Smooth muscle cell (in vitro differentiated cells): Measurements from ENCODE around the gene CDSN. TPM values are rescaled to one million over a fixed set of nuclear protein-coding genes. Genes with fewer than 3 reads are reported as not detected.

Experiments
- DNase-seq: peaks from one replicate; lab custom pipeline; 2025; ENCODE audit not compliant: unreplicated experiment; lab: John Stamatoyannopoulos, UW
- H2AFZ ChIP-seq: fragments of 200-600 bp; sonication (generic); 2 replicates; pipeline ENCODE4 v1.6.0; 2016; ENCODE audit warnings: antibody characterized with exemption, low read depth, mild to moderate bottlenecking
- H3F3A ChIP-seq: fragments of 200-600 bp; sonication (generic); 2 replicates; pipeline ENCODE4 v1.6.0; 2017; ENCODE audit warnings: antibody characterized with exemption, low read depth
- H3K27ac ChIP-seq: fragments of 200-600 bp; sonication (generic); 2 replicates; pipeline ENCODE4 v1.5.1; 2016; ENCODE audit warnings: low read depth, mild to moderate bottlenecking
- H3K27me3 ChIP-seq: fragments of 200-600 bp; sonication (generic); 2 replicates; pipeline ENCODE4 v1.6.1; 2016; ENCODE audit warnings: low read depth, mild to moderate bottlenecking
- H3K36me3 ChIP-seq: fragments of 200-600 bp; sonication (generic); 2 replicates; pipeline ENCODE4 v1.5.1; 2016; ENCODE audit warnings: low read depth
- H3K4me1 ChIP-seq: fragments of 200-600 bp; sonication (generic); 2 replicates; pipeline ENCODE4 v1.5.1; 2016; ENCODE audit warnings: low read depth
- H3K4me2 ChIP-seq: fragments of 200-600 bp; sonication (generic); 2 replicates; pipeline ENCODE4 v1.6.0; 2016; ENCODE audit warnings: mild to moderate bottlenecking
- H3K4me3 ChIP-seq: fragments of 200-600 bp; sonication (generic); 2 replicates; pipeline ENCODE4 v1.5.1; 2016; ENCODE audit warnings: mild to moderate bottlenecking
- H3K79me2 ChIP-seq: fragments of 200-600 bp; sonication (generic); 2 replicates; pipeline ENCODE4 v1.6.0; 2016; ENCODE audit warnings: low read depth, mild to moderate bottlenecking
- H3K9ac ChIP-seq: fragments of 200-600 bp; sonication (generic); 2 replicates; pipeline ENCODE4 v1.6.0; 2016; ENCODE audit warnings: low read depth
- H3K9me3 ChIP-seq: fragments of 200-600 bp; sonication (generic); replicated peaks from 2 replicates; pipeline ENCODE4 v1.5.1; 2016; ENCODE audit warnings: low read depth
- H4K20me1 ChIP-seq: fragments of 200-600 bp; sonication (generic); 2 replicates; pipeline ENCODE4 v1.6.0; 2016; ENCODE audit warnings: low read depth
- WGBS: methylation state at CpG from one replicate; pipeline ENCODE4 v1.1.7; 2016; ENCODE audit warnings: low lambda C conversion rate; 5-methylcytosine and 5-hydroxymethylcytosine counted together
- polyA plus RNA-seq: library from polyadenylated mRNA; unstranded; fragments of >200 nt; fragmentation: Nextera tagmentation; extraction: Ambion mirVana; gene quantifications from 2 replicates; pipeline ENCODE4 v1.2.1, GENCODE V29; 2016
- total RNA-seq: library from RNA; depleted of rRNA; stranded (reverse); fragments of >200 nt; gene quantifications from 2 replicates; pipeline ENCODE4 v1.2.3, GENCODE V29; 2014
- TF ChIP-seq, protein P1 (sequence below): fragments of 200-600 bp; sonication (generic); IDR thresholded peaks from 2 replicates; pipeline ENCODE4 v1.5.1; 2017; ENCODE audit warnings: borderline replicate concordance, mild to moderate bottlenecking, antibody characterized with exemption; ENCODE audit not compliant: insufficient read depth, poor library complexity, severe bottlenecking

Gene CDSN, protein sequence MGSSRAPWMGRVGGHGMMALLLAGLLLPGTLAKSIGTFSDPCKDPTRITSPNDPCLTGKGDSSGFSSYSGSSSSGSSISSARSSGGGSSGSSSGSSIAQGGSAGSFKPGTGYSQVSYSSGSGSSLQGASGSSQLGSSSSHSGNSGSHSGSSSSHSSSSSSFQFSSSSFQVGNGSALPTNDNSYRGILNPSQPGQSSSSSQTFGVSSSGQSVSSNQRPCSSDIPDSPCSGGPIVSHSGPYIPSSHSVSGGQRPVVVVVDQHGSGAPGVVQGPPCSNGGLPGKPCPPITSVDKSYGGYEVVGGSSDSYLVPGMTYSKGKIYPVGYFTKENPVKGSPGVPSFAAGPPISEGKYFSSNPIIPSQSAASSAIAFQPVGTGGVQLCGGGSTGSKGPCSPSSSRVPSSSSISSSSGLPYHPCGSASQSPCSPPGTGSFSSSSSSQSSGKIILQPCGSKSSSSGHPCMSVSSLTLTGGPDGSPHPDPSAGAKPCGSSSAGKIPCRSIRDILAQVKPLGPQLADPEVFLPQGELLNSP
- total RNA-seq = 1.4 and 11.6 TPM in 2 replicates
- polyA plus RNA-seq = 1.2 TPM in 1 of 2 replicates, not detected in the other

DNA sequence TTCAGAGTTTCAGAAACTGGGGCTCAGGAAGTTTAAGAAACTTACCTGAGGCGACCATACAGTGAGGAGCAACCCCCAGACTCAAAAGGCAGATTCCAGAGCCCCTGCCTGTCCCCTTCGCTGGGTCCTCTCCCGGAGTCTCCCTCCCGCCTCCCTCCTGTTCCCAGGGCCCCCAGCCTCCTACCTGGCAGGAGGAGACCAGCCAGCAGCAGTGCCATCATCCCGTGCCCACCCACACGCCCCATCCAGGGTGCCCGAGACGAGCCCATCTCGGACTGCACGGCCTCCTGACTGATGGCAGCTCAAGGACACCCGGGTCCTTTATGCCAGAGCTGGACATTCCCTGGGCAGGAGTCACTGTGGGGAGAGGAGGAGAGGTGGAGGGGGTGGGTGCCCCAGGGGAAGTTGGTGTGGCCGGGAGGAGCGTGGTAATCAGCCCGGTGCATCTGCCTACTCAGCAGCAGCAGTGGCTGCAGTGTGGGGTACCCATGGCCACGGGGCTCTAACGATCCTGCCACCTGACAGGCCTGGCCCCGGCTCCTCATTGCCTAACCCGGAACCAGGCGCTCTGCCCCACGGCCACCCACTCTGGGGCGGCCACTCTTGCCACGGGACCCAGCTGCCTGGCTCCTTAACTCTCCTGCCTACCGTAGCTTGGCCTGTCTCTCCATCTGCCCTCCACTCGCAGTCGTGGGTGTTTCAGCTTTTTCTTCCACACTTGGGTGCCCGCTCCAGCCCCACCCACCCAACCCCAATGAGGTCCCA is at the start of gene CDSN:
CDSN (minus strand) TSS at position 296 of the 765 bp plus-strand sequence; CDS start at position 269, 27 bp downstream.
- WGBS = 88% methylated on average over 20 of the region's 26 CpGs
- Histone ChIP-seq H4K20me1 (no peaks in the 10 kb centered on the region), H3K27ac (no peak within 1 kb of the TSS), H3K4me1 (no peaks in the 10 kb centered on the region), H3K79me2 (no peaks in the 10 kb centered on the region), H3K36me3 (no peaks in the 10 kb centered on the region), H3K4me3 (no peak within 1 kb of the TSS), H3K27me3 (no peaks in the 10 kb centered on the region), H2AFZ (no peak within 1 kb of the TSS), H3K9ac (no peak within 1 kb of the TSS), H3K9me3 (no peaks in the 10 kb centered on the region), H3F3A (no peaks in the 10 kb centered on the region), H3K4me2 (no peak within 1 kb of the TSS)
- TF ChIP-seq, protein P1, sequence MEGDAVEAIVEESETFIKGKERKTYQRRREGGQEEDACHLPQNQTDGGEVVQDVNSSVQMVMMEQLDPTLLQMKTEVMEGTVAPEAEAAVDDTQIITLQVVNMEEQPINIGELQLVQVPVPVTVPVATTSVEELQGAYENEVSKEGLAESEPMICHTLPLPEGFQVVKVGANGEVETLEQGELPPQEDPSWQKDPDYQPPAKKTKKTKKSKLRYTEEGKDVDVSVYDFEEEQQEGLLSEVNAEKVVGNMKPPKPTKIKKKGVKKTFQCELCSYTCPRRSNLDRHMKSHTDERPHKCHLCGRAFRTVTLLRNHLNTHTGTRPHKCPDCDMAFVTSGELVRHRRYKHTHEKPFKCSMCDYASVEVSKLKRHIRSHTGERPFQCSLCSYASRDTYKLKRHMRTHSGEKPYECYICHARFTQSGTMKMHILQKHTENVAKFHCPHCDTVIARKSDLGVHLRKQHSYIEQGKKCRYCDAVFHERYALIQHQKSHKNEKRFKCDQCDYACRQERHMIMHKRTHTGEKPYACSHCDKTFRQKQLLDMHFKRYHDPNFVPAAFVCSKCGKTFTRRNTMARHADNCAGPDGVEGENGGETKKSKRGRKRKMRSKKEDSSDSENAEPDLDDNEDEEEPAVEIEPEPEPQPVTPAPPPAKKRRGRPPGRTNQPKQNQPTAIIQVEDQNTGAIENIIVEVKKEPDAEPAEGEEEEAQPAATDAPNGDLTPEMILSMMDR = no peak
- DNase-seq = no peak

DNA sequence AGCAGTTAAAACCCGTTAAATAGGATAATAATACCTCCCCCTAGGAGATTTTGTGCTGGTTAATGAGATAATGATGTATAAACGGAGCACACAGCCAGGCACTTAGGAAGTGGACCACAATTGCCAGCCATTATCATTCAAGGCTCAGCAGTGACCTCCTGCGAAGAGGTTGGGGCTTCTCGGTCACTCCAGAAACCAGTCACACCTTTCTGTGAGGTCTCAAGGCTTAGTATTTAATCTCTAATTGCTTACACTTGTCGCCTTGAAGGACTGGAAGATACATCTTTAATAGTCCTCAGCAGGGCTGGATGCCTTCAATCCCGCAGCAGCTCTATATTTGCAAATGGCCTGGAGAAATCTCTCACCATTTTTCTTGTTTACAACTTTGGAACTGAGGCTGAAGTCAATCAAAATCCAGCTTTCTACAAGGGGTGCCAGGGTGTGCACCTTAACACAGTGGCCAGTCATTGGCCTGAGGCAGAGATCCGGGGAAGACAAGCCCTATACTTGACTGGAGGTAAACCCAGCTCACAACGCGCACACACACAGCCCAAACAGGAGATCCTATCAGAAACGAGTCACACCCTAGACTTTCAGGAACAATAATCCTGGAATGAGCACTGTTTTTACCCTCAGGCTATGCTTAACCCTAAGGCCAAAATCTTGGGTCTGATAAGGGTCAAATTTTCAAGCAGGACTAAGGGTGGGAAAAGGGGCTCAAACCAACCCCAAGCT is 49.0 kb upstream of the CDSN start:
- no peak overlapping the region for H3K4me2 ChIP-seq
- whole genome bisulfite sequencing = 28% methylated on average over 10 of the region's 10 CpGs
- peaks cover 27% of the 10 kb centered on the region for H3K27me3 ChIP-seq
- H2AFZ ChIP-seq = no peak overlapping the region
- peaks cover 6% of the 10 kb centered on the region for H3K4me1 ChIP-seq
- H3F3A ChIP-seq = no peaks in the 10 kb centered on the region
- TF ChIP-seq, protein P1 = no peak
- H4K20me1 ChIP-seq = no peaks in the 10 kb centered on the region
- no peak overlapping the region for H3K27ac ChIP-seq
- no peak for DNase-seq
- H3K9me3 ChIP-seq = no peaks in the 10 kb centered on the region
- H3K9ac ChIP-seq = no peak overlapping the region
- no peak overlapping the region for H3K4me3 ChIP-seq
- H3K36me3 ChIP-seq = no peaks in the 10 kb centered on the region
- no peaks in the 10 kb centered on the region for H3K79me2 ChIP-seq

DNA sequence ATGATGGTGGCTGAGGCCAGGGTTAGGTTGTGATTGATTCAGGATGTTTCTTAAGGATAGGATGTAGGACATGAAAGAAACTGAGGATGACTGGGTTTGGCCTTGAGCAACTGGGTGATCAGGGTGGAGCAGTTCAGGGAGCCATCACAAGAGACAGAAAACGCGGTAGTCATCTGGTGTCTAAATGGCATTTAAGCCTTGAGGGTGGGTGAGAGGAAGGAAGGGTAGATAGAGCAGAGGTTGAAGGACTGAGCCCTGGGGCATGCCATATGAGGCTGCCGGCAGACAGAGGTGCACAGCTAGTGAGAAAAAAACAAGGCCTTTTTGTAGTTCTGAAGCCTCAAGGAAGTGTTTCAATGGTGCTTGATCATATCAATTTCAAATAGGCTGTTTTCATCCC is 48.4 kb upstream of the CDSN start:
- DNase-seq = no peak
- H3K4me3 ChIP-seq = no peak overlapping the region
- no peak overlapping the region for H3K27ac ChIP-seq
- H2AFZ ChIP-seq = no peak overlapping the region
- H3K9me3 ChIP-seq = no peaks in the 10 kb centered on the region
- no peaks in the 10 kb centered on the region for H3K36me3 ChIP-seq
- TF ChIP-seq, protein P1 = no peak
- 8% methylated on average over 3 of the region's 3 CpGs for WGBS
- H3F3A ChIP-seq = no peaks in the 10 kb centered on the region
- H3K9ac ChIP-seq = no peak overlapping the region
- no peaks in the 10 kb centered on the region for H4K20me1 ChIP-seq
- H3K79me2 ChIP-seq = no peaks in the 10 kb centered on the region
- H3K4me1 ChIP-seq = peaks cover 6% of the 10 kb centered on the region
- H3K27me3 ChIP-seq = peaks cover 27% of the 10 kb centered on the region
- H3K4me2 ChIP-seq = no peak overlapping the region
